ENCODE data around the gene FNDC3B. TPM values are rescaled to one million over a fixed set of nuclear protein-coding genes. Genes with fewer than 3 reads are reported as not detected.

The FNDC3B gene
- total and polyA plus RNA-seq, 3 donors from 2014 or later = 24.2 to 63.5 (median 57.7) TPM

- no peak for TF ChIP-seq POLR2A (IDR thresholded peaks at IDR 0.05)
- no peak for TF ChIP-seq CTCF (IDR thresholded peaks at IDR 0.05)
- 93 to 100% methylated on average over 3 to 6 of the region's 6 CpGs for WGBS, 2 donors
- H3K4me1 ChIP-seq = no peaks in the 10 kb centered on the region
- no peak for DNase-seq
- H3K27ac ChIP-seq = no peak overlapping the region
- no peak overlapping the region for H3K4me3 ChIP-seq
- no peaks in the 10 kb centered on the region for H3K9me3 ChIP-seq
- no peaks in the 10 kb centered on the region for H3K36me3 ChIP-seq (ENCODE audit: low read depth, missing control alignments)
- intact Hi-C loops (cut with DNase I; ENCODE audit: low total_unique reads) = no loop called here
- H3K27me3 ChIP-seq = no peaks in the 10 kb centered on the region
These were observed 372.1 kb downstream of the FNDC3B start for GRCh38 chr3:172411478-172411947.

DNA sequence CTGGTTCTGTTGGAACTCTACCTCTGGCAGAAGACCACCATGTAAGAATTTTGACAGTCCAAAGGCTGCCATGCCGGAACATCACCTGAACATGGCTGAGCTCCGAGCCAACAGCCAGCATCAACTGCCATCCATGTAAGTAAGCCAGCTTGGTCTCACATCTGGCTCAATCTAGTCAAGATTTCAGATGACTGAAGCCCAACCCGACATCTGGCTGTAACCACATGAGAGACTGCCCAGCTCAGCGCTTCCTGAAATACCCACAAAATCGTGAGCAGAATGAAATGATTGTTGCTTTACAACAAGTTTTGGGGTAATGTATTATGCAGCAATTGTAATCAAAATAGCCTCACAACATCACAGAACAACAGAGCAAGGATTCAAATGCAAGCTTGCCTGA, 375.9 kb downstream of the FNDC3B start:
- Histone ChIP-seq H3K4me3 (no peak overlapping the region), H3K4me1 (no peaks in the 10 kb centered on the region), H3K27me3 (no peaks in the 10 kb centered on the region), H3K36me3 (ENCODE audit: low read depth, missing control alignments) (no peaks in the 10 kb centered on the region), H3K27ac (no peak overlapping the region), H3K9me3 (no peaks in the 10 kb centered on the region)
- TF ChIP-seq POLR2A (IDR thresholded peaks at IDR 0.05) = no peak
- no peak for TF ChIP-seq CTCF (IDR thresholded peaks at IDR 0.05)
- DNase-seq = no peak
- WGBS, 2 donors = 83 to 85% methylated on average over 5 of the region's 5 CpGs
- intact Hi-C loops (cut with DNase I; ENCODE audit: low total_unique reads) = no loop called here

- DNase-seq = no peak
- intact Hi-C loops (cut with DNase I; ENCODE audit: low total_unique reads) = no loop called here
- Histone ChIP-seq H3K36me3 (ENCODE audit: low read depth, missing control alignments) (no peaks in the 10 kb centered on the region), H3K9me3 (no peaks in the 10 kb centered on the region), H3K4me3 (no peak overlapping the region), H3K27ac (no peak overlapping the region), H3K4me1 (peaks cover 16% of the 10 kb centered on the region), H3K27me3 (no peaks in the 10 kb centered on the region)
- no peak for TF ChIP-seq POLR2A (IDR thresholded peaks at IDR 0.05)
- TF ChIP-seq CTCF (IDR thresholded peaks at IDR 0.05) = no peak
These were observed 398.3 kb downstream of the FNDC3B start for GRCh38 chr3:172437713-172438112.

GRCh38 chr3:172438186-172438585, 398.8 kb downstream of the FNDC3B start:
- intact Hi-C loops (cut with DNase I; ENCODE audit: low total_unique reads) = no loop called here
- WGBS, 2 donors = 32 to 67% methylated on average over 4 of the region's 4 CpGs
- H3K4me1 ChIP-seq = peaks cover 16% of the 10 kb centered on the region
- H3K27me3 ChIP-seq = no peaks in the 10 kb centered on the region
- H3K36me3 ChIP-seq (ENCODE audit: low read depth, missing control alignments) = no peaks in the 10 kb centered on the region
- peak; percentile 77 for DNase-seq
- H3K27ac ChIP-seq = no peak overlapping the region
- no peak for TF ChIP-seq POLR2A (IDR thresholded peaks at IDR 0.05)
- TF ChIP-seq CTCF (IDR thresholded peaks at IDR 0.05) = no peak
- H3K9me3 ChIP-seq = no peaks in the 10 kb centered on the region
- H3K4me3 ChIP-seq = no peak overlapping the region

- intact Hi-C loops (cut with DNase I; ENCODE audit: low total_unique reads) = no loop called here
- no peak for TF ChIP-seq CTCF (IDR thresholded peaks at IDR 0.05)
- TF ChIP-seq POLR2A (IDR thresholded peaks at IDR 0.05) = no peak
These were observed 402.2 kb downstream of the FNDC3B start for GRCh38 chr3:172441581-172441980.

More at GRCh38 chr3:172441581-172441980, 402.2 kb downstream of the FNDC3B start:
- Histone ChIP-seq H3K27ac (no peak overlapping the region), H3K27me3 (no peaks in the 10 kb centered on the region), H3K4me1 (peaks cover 11% of the 10 kb centered on the region), H3K36me3 (ENCODE audit: low read depth, missing control alignments) (no peaks in the 10 kb centered on the region), H3K9me3 (no peaks in the 10 kb centered on the region), H3K4me3 (no peak overlapping the region)
- WGBS, 2 donors = 74 to 75% methylated on average over 5 of the region's 5 CpGs
- no peak for DNase-seq

Data from testis (tissue), 3 donors.